Neural cell (in vitro differentiated cells): Measurements from ENCODE around the gene RIPK1. TPM values are rescaled to one million over a fixed set of nuclear protein-coding genes. Genes with fewer than 3 reads are reported as not detected.
"Not testable (repeated sequence)": the region's sequence is repeated elsewhere in the genome, so short reads cannot be mapped to it uniquely, and the experiment has no call there.

Source experiments
- H2AFZ ChIP-seq: fragments of 200-600, 300-800 bp; sonication (generic), shearing (Covaris generic); 2 replicates; pipeline ENCODE4 v1.6.0; 2014; ENCODE audit warnings: low read depth, mild to moderate bottlenecking, antibody characterized with exemption, low read length, moderate library complexity
- H3F3A ChIP-seq: fragments of 200-600 bp; shearing (Covaris generic); 2 replicates; pipeline ENCODE4 v1.6.1; 2016; ENCODE audit warnings: mild to moderate bottlenecking, moderate library complexity, mixed read lengths, antibody characterized with exemption, low read length; ENCODE audit not compliant: insufficient read depth, poor library complexity, severe bottlenecking
- H3K27ac ChIP-seq: fragments of 200-600, 300-800 bp; sonication (generic), shearing (Covaris generic); 2 replicates; pipeline ENCODE4 v1.5.1; 2014; ENCODE audit warnings: mild to moderate bottlenecking, low read length, moderate library complexity
- H3K27me3 ChIP-seq: fragments of 300-800, 200-600 bp; sonication (generic), shearing (Covaris generic); 2 replicates; pipeline ENCODE4 v1.6.0; 2014; ENCODE audit warnings: mild to moderate bottlenecking, low read depth, low read length, moderate library complexity; ENCODE audit not compliant: insufficient read depth
- H3K36me3 ChIP-seq: fragments of 300-800, 200-600 bp; sonication (generic), shearing (Covaris generic); 2 replicates; pipeline ENCODE4 v1.5.1; 2014; ENCODE audit warnings: mild to moderate bottlenecking, antibody characterized with exemption, low read length, moderate library complexity; ENCODE audit not compliant: insufficient read depth
- H3K4me2 ChIP-seq: fragments of 300-800, 200-600 bp; sonication (generic), shearing (Covaris generic); 2 replicates; pipeline ENCODE4 v1.6.0; 2014; ENCODE audit warnings: mild to moderate bottlenecking, low read length
- H3K4me3 ChIP-seq: fragments of 300-800, 200-600 bp; sonication (generic), shearing (Covaris generic); 2 replicates; pipeline ENCODE4 v1.5.1; 2014; ENCODE audit warnings: mild to moderate bottlenecking, low read length, moderate library complexity
- H3K79me2 ChIP-seq: fragments of 200-600 bp; shearing (Covaris generic); replicated peaks from 2 replicates; pipeline ENCODE4 v1.6.0; 2014; ENCODE audit warnings: mild to moderate bottlenecking, low read length, moderate library complexity; ENCODE audit not compliant: insufficient read depth
- H3K9ac ChIP-seq: fragments of 300-800, 200-600 bp; sonication (generic), shearing (Covaris generic); 2 replicates; pipeline ENCODE4 v1.6.1; 2016; ENCODE audit warnings: mild to moderate bottlenecking, low read length, mixed read lengths
- H3K9me2 ChIP-seq: fragments of 200-600 bp; shearing (Covaris generic); 2 replicates; pipeline ENCODE4 v1.6.1; 2016; ENCODE audit warnings: mild to moderate bottlenecking, low read length, mixed read lengths; ENCODE audit not compliant: insufficient read depth
- H3K9me3 ChIP-seq: fragments of 200-600, 300-800 bp; sonication (generic), shearing (Covaris generic); 2 replicates; pipeline ENCODE4 v1.6.1; 2016; ENCODE audit warnings: mild to moderate bottlenecking, mixed run types, low read length, moderate library complexity, mixed read lengths
- H4K20me1 ChIP-seq: fragments of 200-600 bp; shearing (Covaris generic); 2 replicates; pipeline ENCODE4 v1.6.1; 2016; ENCODE audit warnings: mild to moderate bottlenecking, mixed run types; ENCODE audit not compliant: insufficient read depth
- EP300 ChIP-seq: fragments of 450-650 bp; conservative IDR thresholded peaks from 2 replicates; pipeline ENCODE4 v1.6.1; 2014; ENCODE audit warnings: antibody characterized with exemption, mild to moderate bottlenecking, moderate library complexity; ENCODE audit not compliant: poor library complexity, severe bottlenecking
- EZH2 ChIP-seq: fragments of 200-600, 300-800 bp; shearing (Covaris generic), sonication (generic); IDR thresholded peaks from 2 replicates; pipeline ENCODE4 v1.6.1; 2014; ENCODE audit warnings: antibody characterized with exemption, low read length, borderline replicate concordance, mild to moderate bottlenecking; ENCODE audit not compliant: insufficient read depth, poor library complexity, severe bottlenecking
- MXI1 ChIP-seq: fragments of 450-650 bp; conservative IDR thresholded peaks from 2 replicates; pipeline ENCODE4 v1.6.1; 2014; ENCODE audit warnings: antibody characterized with exemption, mild to moderate bottlenecking; ENCODE audit not compliant: poor library complexity, severe bottlenecking
- POLR2AphosphoS5 ChIP-seq: IDR thresholded peaks from 2 replicates; pipeline ENCODE4 v1.6.1; 2012
- RAD21 ChIP-seq: fragments of 450-650 bp; conservative IDR thresholded peaks from 2 replicates; pipeline ENCODE4 v1.6.1; 2014; ENCODE audit warnings: antibody characterized with exemption, mild to moderate bottlenecking, moderate library complexity
- SMC3 ChIP-seq: fragments of 450-650 bp; conservative IDR thresholded peaks from 2 replicates; pipeline ENCODE4 v1.6.1; 2014; ENCODE audit warnings: antibody characterized with exemption, mild to moderate bottlenecking, moderate library complexity; ENCODE audit not compliant: poor library complexity
- TAF1 ChIP-seq: IDR thresholded peaks from 2 replicates; pipeline ENCODE4 v1.6.1; 2012; ENCODE audit warnings: low read depth
- polyA plus RNA-seq: library from polyadenylated mRNA; depleted of rRNA; stranded (reverse); fragments of >200 nt; gene quantifications from 2 replicates; pipeline ENCODE4 v1.2.3, GENCODE V29; 2014
- TF ChIP-seq, protein P1 (sequence below): IDR thresholded peaks from 2 replicates; pipeline ENCODE4 v1.6.1; 2012; ENCODE audit warnings: borderline replicate concordance
- TF ChIP-seq, protein P2 (sequence below): fragments of 450-650 bp; IDR thresholded peaks from 2 replicates; pipeline ENCODE4 v1.5.1; 2014; ENCODE audit warnings: antibody characterized with exemption, mild to moderate bottlenecking, moderate library complexity; ENCODE audit not compliant: poor library complexity, severe bottlenecking

RIPK1 gene
- polyA plus RNA-seq, 1 donor from 2014 or later, result 8.5 TPM

DNA sequence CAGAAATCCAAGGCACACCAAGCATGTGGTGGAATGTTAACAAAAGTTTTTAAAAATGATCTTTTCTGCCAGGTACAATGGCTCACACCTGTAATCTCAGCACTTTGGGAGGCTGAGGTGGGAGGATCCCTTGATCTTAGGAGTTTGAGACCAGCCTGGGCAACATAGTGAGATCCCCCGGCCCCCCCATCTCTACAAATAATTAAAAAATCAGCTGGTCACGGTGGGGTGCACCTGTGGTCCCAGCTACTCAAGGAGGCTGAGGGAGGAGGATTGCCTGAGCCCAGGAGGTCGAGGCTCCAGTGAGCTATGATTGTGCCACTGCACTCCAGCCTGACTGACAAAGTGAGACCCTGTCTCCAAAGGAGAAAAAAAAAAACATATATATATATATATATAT, 8.0 kb downstream of the RIPK1 start:
- TF ChIP-seq EZH2, result no peak
- no peak for TF ChIP-seq SMC3
- TF ChIP-seq EP300, result no peak
- TF ChIP-seq, protein P1, sequence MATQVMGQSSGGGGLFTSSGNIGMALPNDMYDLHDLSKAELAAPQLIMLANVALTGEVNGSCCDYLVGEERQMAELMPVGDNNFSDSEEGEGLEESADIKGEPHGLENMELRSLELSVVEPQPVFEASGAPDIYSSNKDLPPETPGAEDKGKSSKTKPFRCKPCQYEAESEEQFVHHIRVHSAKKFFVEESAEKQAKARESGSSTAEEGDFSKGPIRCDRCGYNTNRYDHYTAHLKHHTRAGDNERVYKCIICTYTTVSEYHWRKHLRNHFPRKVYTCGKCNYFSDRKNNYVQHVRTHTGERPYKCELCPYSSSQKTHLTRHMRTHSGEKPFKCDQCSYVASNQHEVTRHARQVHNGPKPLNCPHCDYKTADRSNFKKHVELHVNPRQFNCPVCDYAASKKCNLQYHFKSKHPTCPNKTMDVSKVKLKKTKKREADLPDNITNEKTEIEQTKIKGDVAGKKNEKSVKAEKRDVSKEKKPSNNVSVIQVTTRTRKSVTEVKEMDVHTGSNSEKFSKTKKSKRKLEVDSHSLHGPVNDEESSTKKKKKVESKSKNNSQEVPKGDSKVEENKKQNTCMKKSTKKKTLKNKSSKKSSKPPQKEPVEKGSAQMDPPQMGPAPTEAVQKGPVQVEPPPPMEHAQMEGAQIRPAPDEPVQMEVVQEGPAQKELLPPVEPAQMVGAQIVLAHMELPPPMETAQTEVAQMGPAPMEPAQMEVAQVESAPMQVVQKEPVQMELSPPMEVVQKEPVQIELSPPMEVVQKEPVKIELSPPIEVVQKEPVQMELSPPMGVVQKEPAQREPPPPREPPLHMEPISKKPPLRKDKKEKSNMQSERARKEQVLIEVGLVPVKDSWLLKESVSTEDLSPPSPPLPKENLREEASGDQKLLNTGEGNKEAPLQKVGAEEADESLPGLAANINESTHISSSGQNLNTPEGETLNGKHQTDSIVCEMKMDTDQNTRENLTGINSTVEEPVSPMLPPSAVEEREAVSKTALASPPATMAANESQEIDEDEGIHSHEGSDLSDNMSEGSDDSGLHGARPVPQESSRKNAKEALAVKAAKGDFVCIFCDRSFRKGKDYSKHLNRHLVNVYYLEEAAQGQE, result no peak
- TF ChIP-seq, protein P2, sequence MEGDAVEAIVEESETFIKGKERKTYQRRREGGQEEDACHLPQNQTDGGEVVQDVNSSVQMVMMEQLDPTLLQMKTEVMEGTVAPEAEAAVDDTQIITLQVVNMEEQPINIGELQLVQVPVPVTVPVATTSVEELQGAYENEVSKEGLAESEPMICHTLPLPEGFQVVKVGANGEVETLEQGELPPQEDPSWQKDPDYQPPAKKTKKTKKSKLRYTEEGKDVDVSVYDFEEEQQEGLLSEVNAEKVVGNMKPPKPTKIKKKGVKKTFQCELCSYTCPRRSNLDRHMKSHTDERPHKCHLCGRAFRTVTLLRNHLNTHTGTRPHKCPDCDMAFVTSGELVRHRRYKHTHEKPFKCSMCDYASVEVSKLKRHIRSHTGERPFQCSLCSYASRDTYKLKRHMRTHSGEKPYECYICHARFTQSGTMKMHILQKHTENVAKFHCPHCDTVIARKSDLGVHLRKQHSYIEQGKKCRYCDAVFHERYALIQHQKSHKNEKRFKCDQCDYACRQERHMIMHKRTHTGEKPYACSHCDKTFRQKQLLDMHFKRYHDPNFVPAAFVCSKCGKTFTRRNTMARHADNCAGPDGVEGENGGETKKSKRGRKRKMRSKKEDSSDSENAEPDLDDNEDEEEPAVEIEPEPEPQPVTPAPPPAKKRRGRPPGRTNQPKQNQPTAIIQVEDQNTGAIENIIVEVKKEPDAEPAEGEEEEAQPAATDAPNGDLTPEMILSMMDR, result no peak
- TF ChIP-seq TAF1, result no peak
- TF ChIP-seq POLR2AphosphoS5, result no peak
- TF ChIP-seq RAD21, result no peak
- no peak for TF ChIP-seq MXI1
- Histone ChIP-seq H3K4me3 (no peak overlapping the region), H2AFZ (no peak overlapping the region), H4K20me1 (no peaks in the 10 kb centered on the region), H3K27me3 (no peaks in the 10 kb centered on the region), H3K79me2 (peaks cover 6% of the 10 kb centered on the region), H3K27ac (no peak overlapping the region), H3K9ac (no peak overlapping the region), H3K4me2 (no peak overlapping the region), H3F3A (no peaks in the 10 kb centered on the region), H3K9me2 (no peaks in the 10 kb centered on the region), H3K9me3 (no peaks in the 10 kb centered on the region), H3K36me3 (peaks cover 13% of the 10 kb centered on the region)

DNA sequence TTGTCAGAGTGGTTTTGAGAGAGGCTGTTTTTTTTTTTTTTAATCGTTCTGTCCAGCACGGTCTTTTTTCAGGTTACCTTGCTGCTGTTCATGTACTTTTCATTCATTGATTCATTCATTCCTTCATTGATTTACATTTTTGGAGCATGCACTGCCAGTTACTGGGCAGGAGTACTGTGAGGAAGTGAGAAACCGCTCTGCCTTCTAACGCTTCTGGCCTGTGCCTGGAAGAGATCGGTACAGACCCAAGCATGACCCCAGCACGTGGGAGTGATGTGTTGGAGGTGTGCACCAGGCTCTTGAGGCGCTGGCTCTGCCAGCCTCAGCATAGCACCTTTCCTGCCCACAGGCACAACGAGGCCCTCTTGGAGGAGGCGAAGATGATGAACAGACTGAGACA, 9.1 kb downstream of the RIPK1 start:
- Histone ChIP-seq H3K36me3 (peaks cover 13% of the 10 kb centered on the region), H2AFZ (no peak overlapping the region), H3K79me2 (peaks cover 5% of the 10 kb centered on the region), H3K4me3 (no peak overlapping the region), H3K27me3 (no peaks in the 10 kb centered on the region), H3F3A (no peaks in the 10 kb centered on the region), H3K9me2 (no peaks in the 10 kb centered on the region), H3K9me3 (no peaks in the 10 kb centered on the region), H3K9ac (no peak overlapping the region), H3K27ac (no peak overlapping the region), H4K20me1 (no peaks in the 10 kb centered on the region), H3K4me2 (no peak overlapping the region)
- no peak for TF ChIP-seq MXI1
- TF ChIP-seq EZH2, result no peak
- TF ChIP-seq, protein P1, result no peak
- TF ChIP-seq RAD21, result no peak
- no peak for TF ChIP-seq EP300
- TF ChIP-seq SMC3, result no peak
- TF ChIP-seq, protein P2, result no peak

DNA sequence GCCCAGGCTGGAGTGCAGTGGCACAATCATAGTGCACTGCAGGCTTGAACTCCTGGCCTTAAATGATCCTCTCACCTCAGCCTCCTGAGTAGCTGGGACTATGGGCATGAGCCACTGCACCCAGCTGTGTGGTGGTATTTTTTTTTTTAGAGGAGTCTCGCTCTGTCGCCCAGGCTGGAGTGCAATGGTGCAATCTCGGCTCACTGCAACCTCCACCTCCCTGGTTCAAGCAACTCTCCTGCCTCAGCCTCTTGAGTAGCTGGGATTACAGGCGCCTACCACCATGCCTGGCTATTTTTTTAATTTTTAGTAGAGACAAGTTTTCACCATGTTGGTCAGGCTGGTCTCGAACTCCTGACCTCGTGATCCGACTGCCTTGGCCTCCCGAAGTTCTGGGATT, 10.7 kb downstream of the RIPK1 start:
- not testable (repeated sequence) for H3F3A ChIP-seq, H3K27ac ChIP-seq, H3K4me3 ChIP-seq, H3K9ac ChIP-seq, H3K27me3 ChIP-seq, H3K9me3 ChIP-seq, H2AFZ ChIP-seq, H3K79me2 ChIP-seq, H4K20me1 ChIP-seq, H3K4me2 ChIP-seq, H3K9me2 ChIP-seq
- H3K36me3 ChIP-seq, result peaks cover 13% of the 10 kb centered on the region
